GM21528 (cell line): ENCODE measurements around the gene PRRT1.
"Not testable (repeated sequence)": the region's sequence is repeated elsewhere in the genome, so short reads cannot be mapped to it uniquely, and the experiment has no call there.

ENCODE experiments used
- ATAC-seq: cut with Tn5 transposase; IDR thresholded peaks from one replicate; pipeline ENCODE4 v1.9.1; 2021; ENCODE audit warnings: mild to moderate bottlenecking, moderate library complexity; ENCODE audit not compliant: unreplicated experiment, low FRiP score

The PRRT1 gene

GRCh38 chr6:32152769-32153563 is 1.2 kb upstream of the PRRT1 start:
- no peak for ATAC-seq

GRCh38 chr6:32151181-32151862 is 417 bp downstream of the PRRT1 start:
- no peak for ATAC-seq

- no peak for ATAC-seq
These were observed 1.5 kb downstream of the PRRT1 start for GRCh38 chr6:32149932-32150870.

- no peak for ATAC-seq
These were observed 2.5 kb downstream of the PRRT1 start for GRCh38 chr6:32149092-32149755.

- no peak for ATAC-seq
These were observed 3.2 kb downstream of the PRRT1 start for GRCh38 chr6:32148289-32149091.

- ATAC-seq: no peak
These were observed 4.2 kb downstream of the PRRT1 start for GRCh38 chr6:32147401-32148132.

GRCh38 chr6:32146687-32147086 is 5.1 kb downstream of the PRRT1 start:
- ATAC-seq: no peak

- ATAC-seq: no peak
These were observed 5.5 kb downstream of the PRRT1 start for GRCh38 chr6:32146287-32146686.

- ATAC-seq: not testable (repeated sequence)
These were observed 7.5 kb downstream of the PRRT1 start for GRCh38 chr6:32144238-32144637.

- ATAC-seq: no peak
These were observed 11.2 kb downstream of the PRRT1 start for GRCh38 chr6:32140420-32141046.

GRCh38 chr6:32139590-32139989 is 12.1 kb downstream of the PRRT1 start:
- ATAC-seq: no peak

GRCh38 chr6:32137454-32137853 is 14.3 kb downstream of the PRRT1 start:
- no peak for ATAC-seq

- no peak for ATAC-seq
These were observed 18.0 kb downstream of the PRRT1 start for GRCh38 chr6:32133786-32134185.

- no peak for ATAC-seq
These were observed 19.6 kb downstream of the PRRT1 start for GRCh38 chr6:32132110-32132509.

GRCh38 chr6:32131439-32131948 is 20.2 kb downstream of the PRRT1 start:
- ATAC-seq: no peak

GRCh38 chr6:32129297-32130088 is 22.2 kb downstream of the PRRT1 start:
- ATAC-seq: peak; percentile 7

GRCh38 chr6:32128751-32129296 is 22.9 kb downstream of the PRRT1 start:
- no peak for ATAC-seq
